Measurements from ENCODE around the gene GALNT15. TPM values are rescaled to one million over a fixed set of nuclear protein-coding genes. Genes with fewer than 3 reads are reported as not detected.

GALNT15 gene
- total and polyA plus RNA-seq, 5 experiments from 2014 or later = not detected

- H3K27me3 Mint-ChIP-seq = peaks cover 0 to 8% (median 0%) of the 10 kb centered on the region in 5 donors
- ATAC-seq (no peak), DNase-seq (no peak)
- peaks cover 0 to 7% (median 0%) of the 10 kb centered on the region in 9 donors for H3K9me3 Mint-ChIP-seq
- POLR2A ChIA-PET = no interaction called here
- H3K36me3 Mint-ChIP-seq = no peaks in the 10 kb centered on the region
- no peaks in the 10 kb centered on the region for H3K4me1 Mint-ChIP-seq
- no peak overlapping the region for H3K27ac Mint-ChIP-seq
- H3K4me3 Mint-ChIP-seq = no peak overlapping the region
Measured at GRCh38 chr3:16222547-16222946, 48.1 kb downstream of the GALNT15 start.

DNA sequence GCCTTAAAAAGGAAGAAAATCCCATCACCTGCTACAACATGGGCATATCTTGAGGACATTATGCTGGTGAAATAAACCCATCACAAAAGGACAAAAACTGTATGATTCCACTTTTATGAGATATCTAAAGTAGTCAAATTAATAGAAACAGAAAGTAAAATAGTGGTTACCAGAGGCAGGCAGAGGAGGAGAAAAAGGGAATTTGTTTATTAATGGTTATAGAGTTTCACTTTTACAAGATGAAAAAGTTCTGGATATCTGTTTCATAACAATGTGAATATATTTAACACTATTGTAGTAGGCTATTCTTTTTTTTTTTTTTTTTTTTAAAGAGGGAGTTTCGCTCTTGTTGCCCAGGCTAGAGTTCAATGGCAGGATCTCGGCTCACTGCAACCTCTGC is 49.8 kb downstream of the GALNT15 start:
- Mint-ChIP-seq H3K9me3 (peaks cover 0 to 7% (median 0%) of the 10 kb centered on the region in 9 donors), H3K4me3 (no peak overlapping the region), H3K36me3 (no peaks in the 10 kb centered on the region), H3K27ac (no peak overlapping the region), H3K4me1 (no peaks in the 10 kb centered on the region), H3K27me3 (peaks cover 0 to 2% (median 0%) of the 10 kb centered on the region in 5 donors)
- POLR2A ChIA-PET = no interaction called here
- no peak for DNase-seq
- no peak for ATAC-seq

GRCh38 chr3:16227566-16227965 is 53.1 kb downstream of the GALNT15 start:
- H3K27ac Mint-ChIP-seq = no peak overlapping the region
- H3K27me3 Mint-ChIP-seq = peaks cover 0 to 2% (median 0%) of the 10 kb centered on the region in 5 donors
- POLR2A ChIA-PET = interaction anchor here (0.7 kb wide), 1 partner anchor 133 kb away, joined by 4 read pairs; no protein-coding TSS in a partner anchor
- no peak overlapping the region for H3K4me3 Mint-ChIP-seq
- DNase-seq (no peak), ATAC-seq (no peak)
- no peaks in the 10 kb centered on the region for H3K4me1 Mint-ChIP-seq
- H3K36me3 Mint-ChIP-seq = no peaks in the 10 kb centered on the region
- H3K9me3 Mint-ChIP-seq = peaks cover 0 to 7% (median 0%) of the 10 kb centered on the region in 9 donors

DNA sequence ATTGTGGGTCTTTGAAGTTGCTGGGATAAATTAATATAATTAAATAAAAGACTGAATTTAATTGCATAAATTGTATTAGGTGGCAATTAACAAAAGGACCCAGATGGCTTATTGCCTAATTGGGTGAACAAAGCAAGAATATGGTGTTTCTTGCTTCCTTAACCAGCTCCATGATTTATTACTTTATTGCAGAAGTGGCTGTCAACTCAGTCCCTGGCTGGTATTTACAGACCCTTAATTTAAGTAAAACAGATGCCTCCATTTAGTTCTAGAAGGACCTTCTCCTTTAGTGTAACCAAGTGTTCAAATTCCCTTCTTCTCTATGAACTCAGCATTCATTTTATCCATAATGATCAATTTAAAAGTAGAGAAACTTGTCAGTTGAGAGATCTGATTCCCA is 55.2 kb downstream of the GALNT15 start:
- no peak for DNase-seq
- no peak overlapping the region for H3K27ac Mint-ChIP-seq
- POLR2A ChIA-PET = no interaction called here
- H3K27me3 Mint-ChIP-seq = peaks cover 0 to 8% (median 5%) of the 10 kb centered on the region in 5 donors
- ATAC-seq = no peak
- no peaks in the 10 kb centered on the region for H3K36me3 Mint-ChIP-seq
- H3K9me3 Mint-ChIP-seq = peaks cover 0 to 7% (median 0%) of the 10 kb centered on the region in 9 donors
- no peaks in the 10 kb centered on the region for H3K4me1 Mint-ChIP-seq
- H3K4me3 Mint-ChIP-seq = no peak overlapping the region

GRCh38 chr3:16231983-16232382 is 57.5 kb downstream of the GALNT15 start:
- Mint-ChIP-seq H3K27me3 (peaks cover 0 to 8% (median 5%) of the 10 kb centered on the region in 5 donors), H3K4me1 (no peaks in the 10 kb centered on the region), H3K36me3 (no peaks in the 10 kb centered on the region), H3K27ac (no peak overlapping the region), H3K4me3 (no peak overlapping the region), H3K9me3 (no peaks in the 10 kb centered on the region)
- no peak for DNase-seq
- POLR2A ChIA-PET = no interaction called here
- ATAC-seq = no peak

GRCh38 chr3:16233806-16234205 is 59.3 kb downstream of the GALNT15 start:
- POLR2A ChIA-PET = no interaction called here
- Mint-ChIP-seq H3K4me1 (no peaks in the 10 kb centered on the region), H3K4me3 (no peak overlapping the region), H3K27me3 (peaks cover 0 to 8% (median 5%) of the 10 kb centered on the region in 5 donors), H3K9me3 (no peaks in the 10 kb centered on the region), H3K36me3 (no peaks in the 10 kb centered on the region), H3K27ac (no peak overlapping the region)
- ATAC-seq (no peak), DNase-seq (no peak)

GRCh38 chr3:16234281-16234680 is 59.8 kb downstream of the GALNT15 start:
- no peak overlapping the region for H3K27ac Mint-ChIP-seq
- no peaks in the 10 kb centered on the region for H3K4me1 Mint-ChIP-seq
- ATAC-seq (no peak), DNase-seq (no peak)
- no peaks in the 10 kb centered on the region for H3K9me3 Mint-ChIP-seq
- H3K36me3 Mint-ChIP-seq = no peaks in the 10 kb centered on the region
- H3K4me3 Mint-ChIP-seq = no peak overlapping the region
- peaks cover 0 to 8% (median 5%) of the 10 kb centered on the region in 5 donors for H3K27me3 Mint-ChIP-seq
- POLR2A ChIA-PET = no interaction called here

DNA sequence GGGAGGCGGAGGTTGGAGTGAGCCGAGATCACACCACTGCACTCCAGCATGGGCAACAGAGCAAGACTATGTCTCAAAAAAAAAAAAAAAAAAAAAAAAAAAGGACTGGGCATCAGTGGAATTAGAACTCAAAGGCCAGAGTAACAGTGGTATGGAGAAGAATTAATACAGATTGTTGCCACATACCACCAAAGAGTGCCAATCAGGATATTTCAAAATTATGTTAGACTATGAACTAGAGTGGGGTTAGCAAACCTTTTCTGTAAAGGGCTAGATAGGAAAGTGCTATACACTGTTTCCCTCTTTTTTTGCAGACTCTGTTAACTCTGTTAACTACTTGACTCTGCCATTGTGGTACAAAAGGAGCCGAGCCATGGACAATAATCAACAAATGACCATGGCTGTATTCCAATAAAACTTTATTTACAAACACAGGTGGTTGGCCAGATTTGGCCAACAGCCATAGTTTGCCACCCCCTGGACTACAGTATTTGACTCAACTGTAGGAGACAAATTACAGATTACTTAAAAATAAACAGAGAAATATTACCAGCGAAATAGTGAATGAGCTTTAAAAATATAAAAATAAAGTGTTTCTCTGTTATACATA is 61.7 kb downstream of the GALNT15 start:
- ATAC-seq = no peak
- POLR2A ChIA-PET = no interaction called here
- H3K9me3 Mint-ChIP-seq = no peaks in the 10 kb centered on the region
- no peak overlapping the region for H3K27ac Mint-ChIP-seq
- peaks cover 0 to 8% (median 5%) of the 10 kb centered on the region in 5 donors for H3K27me3 Mint-ChIP-seq
- H3K36me3 Mint-ChIP-seq = no peaks in the 10 kb centered on the region
- no peak for DNase-seq
- no peak overlapping the region for H3K4me3 Mint-ChIP-seq
- no peaks in the 10 kb centered on the region for H3K4me1 Mint-ChIP-seq

- no peak overlapping the region for H3K27ac Mint-ChIP-seq
- POLR2A ChIA-PET = no interaction called here
- H3K4me1 Mint-ChIP-seq = no peaks in the 10 kb centered on the region
- H3K36me3 Mint-ChIP-seq = no peaks in the 10 kb centered on the region
- ATAC-seq (no peak), DNase-seq (no peak)
- H3K27me3 Mint-ChIP-seq = peaks cover 0 to 8% (median 5%) of the 10 kb centered on the region in 5 donors
- H3K9me3 Mint-ChIP-seq = no peaks in the 10 kb centered on the region
- H3K4me3 Mint-ChIP-seq = no peak overlapping the region
Measured at GRCh38 chr3:16236856-16237393, 62.4 kb downstream of the GALNT15 start.

DNA sequence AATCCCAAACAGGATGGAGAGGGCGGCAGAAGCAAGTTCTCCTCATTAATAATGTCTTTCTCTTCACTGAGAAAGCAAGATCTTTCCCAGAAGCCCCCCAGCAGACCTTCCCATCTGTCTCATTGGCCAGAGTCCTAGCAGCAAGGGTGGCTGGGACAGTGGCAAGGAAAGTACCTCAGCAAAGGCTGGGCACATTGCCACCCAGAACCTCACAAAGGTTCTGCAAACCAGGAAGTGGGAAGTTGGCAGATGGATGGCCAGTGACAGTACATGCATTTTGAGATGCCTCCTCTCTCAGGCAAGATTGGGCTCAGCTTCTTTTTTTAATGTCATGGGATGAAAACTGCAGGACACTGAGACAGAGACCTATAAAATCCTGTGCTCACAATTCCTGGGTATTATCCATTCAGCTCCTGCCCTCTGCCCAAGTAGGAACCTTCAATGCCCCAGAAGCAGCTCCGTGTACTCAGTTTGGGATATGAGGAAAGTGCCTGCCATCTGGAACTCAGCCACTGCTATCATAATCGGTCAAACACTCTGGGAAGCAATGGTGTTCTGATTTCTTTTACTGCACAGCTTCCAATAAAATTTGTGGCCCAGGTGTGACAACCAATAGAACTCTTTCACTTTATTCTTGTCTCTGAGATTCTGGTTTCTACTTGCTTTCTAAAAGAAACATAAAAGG is 64.7 kb downstream of the GALNT15 start:
- Mint-ChIP-seq H3K4me1 (no peaks in the 10 kb centered on the region), H3K27ac (no peak overlapping the region), H3K36me3 (no peaks in the 10 kb centered on the region), H3K4me3 (no peak overlapping the region), H3K27me3 (peaks cover 0 to 7% (median 3%) of the 10 kb centered on the region in 5 donors), H3K9me3 (no peaks in the 10 kb centered on the region)
- no peak for ATAC-seq
- no peak for DNase-seq
- POLR2A ChIA-PET = no interaction called here

- Mint-ChIP-seq H3K27me3 (peaks cover 0 to 7% (median 3%) of the 10 kb centered on the region in 5 donors), H3K9me3 (no peaks in the 10 kb centered on the region), H3K36me3 (no peaks in the 10 kb centered on the region), H3K4me1 (no peaks in the 10 kb centered on the region), H3K4me3 (no peak overlapping the region), H3K27ac (no peak overlapping the region)
- POLR2A ChIA-PET = no interaction called here
- no peak for ATAC-seq
- DNase-seq = no peak
Measured at GRCh38 chr3:16239780-16240179, 65.3 kb downstream of the GALNT15 start.

DNA sequence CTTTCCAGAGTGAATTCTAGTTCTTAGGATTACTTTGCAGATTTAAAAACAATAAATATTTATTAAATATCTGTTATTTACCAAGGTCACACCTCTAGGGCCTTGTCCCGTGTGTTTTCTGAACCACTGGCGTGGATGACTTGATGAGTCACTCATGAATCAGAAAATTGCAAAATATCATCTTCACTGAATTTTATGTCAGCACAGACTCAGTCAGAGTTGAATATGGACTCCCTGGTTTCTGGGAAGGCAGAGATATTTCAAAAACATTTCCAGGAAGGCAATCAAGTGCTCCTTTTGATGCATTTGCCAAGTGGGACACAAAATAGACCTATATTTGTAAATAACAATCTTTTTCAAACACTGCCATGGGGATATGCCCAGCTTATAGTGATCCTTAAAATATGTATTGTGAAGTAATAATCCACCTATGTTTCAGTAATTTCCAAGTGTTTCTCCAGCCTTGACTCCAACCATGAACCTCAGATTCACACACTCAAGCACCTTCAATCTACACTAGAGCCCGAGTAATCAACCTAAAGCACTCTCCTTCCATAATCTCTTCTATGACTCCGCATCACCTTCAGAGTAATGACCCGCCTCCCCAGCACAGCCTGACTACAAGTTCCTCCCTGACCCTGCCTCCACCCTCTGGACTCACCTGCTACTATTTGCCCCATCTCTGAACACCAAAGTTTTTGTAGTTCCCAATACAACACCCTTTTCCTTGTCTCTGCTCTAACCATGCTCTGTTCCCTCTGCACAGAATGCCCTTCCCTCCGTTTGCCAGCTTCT is 65.9 kb downstream of the GALNT15 start:
- Mint-ChIP-seq H3K4me3 (no peak overlapping the region), H3K9me3 (no peaks in the 10 kb centered on the region), H3K27me3 (peaks cover 0 to 5% (median 0%) of the 10 kb centered on the region in 5 donors), H3K27ac (no peak overlapping the region), H3K4me1 (no peaks in the 10 kb centered on the region), H3K36me3 (no peaks in the 10 kb centered on the region)
- DNase-seq (no peak), ATAC-seq (no peak)
- POLR2A ChIA-PET = no interaction called here

- ATAC-seq (no peak), DNase-seq (no peak)
- Mint-ChIP-seq H3K4me3 (no peak overlapping the region), H3K36me3 (no peaks in the 10 kb centered on the region), H3K9me3 (no peaks in the 10 kb centered on the region), H3K27me3 (peaks cover 0 to 5% (median 0%) of the 10 kb centered on the region in 5 donors), H3K4me1 (peaks cover 0 to 2% (median 0%) of the 10 kb centered on the region in 4 donors), H3K27ac (no peak overlapping the region)
- POLR2A ChIA-PET = no interaction called here
Measured at GRCh38 chr3:16241225-16241624, 66.7 kb downstream of the GALNT15 start.

All from naive thymus-derived CD8-positive, alpha-beta T cell (primary cell).